ENCODE results near the gene PTTG1IP.

GRCh38 chr21:44867999-44868700, 5.3 kb downstream of the PTTG1IP start:
- TF ChIP-seq FOXP1 (IDR thresholded peaks at IDR 0.05) (no peak), FOXP1 (CRISPR knock-in tag; IDR thresholded peaks at IDR 0.05) (no peak), THAP7 (CRISPR knock-in tag; IDR thresholded peaks at IDR 0.05) (no peak), ZNF549 (CRISPR knock-in tag; IDR thresholded peaks at IDR 0.05) (no peak), ASH2L (IDR thresholded peaks at IDR 0.05; ENCODE audit: insufficient read length, low read depth, low read length) (no peak), ZNF570 (CRISPR knock-in tag; IDR thresholded peaks at IDR 0.05; ENCODE audit: borderline replicate concordance) (no peak), TCF7L2 (IDR thresholded peaks at IDR 0.05; ENCODE audit: low read depth, low read length) (no peak), CTCF (CRISPR knock-in tag; IDR thresholded peaks at IDR 0.05) (no peak)

All from HepG2 (cell line).